Effector memory CD8-positive, alpha-beta T cell (primary cell): ENCODE results near the gene MBOAT2.
"Not testable (repeated sequence)": the region's sequence is repeated elsewhere in the genome, so short reads cannot be mapped to it uniquely, and the experiment has no call there.

ENCODE experiments used
- ATAC-seq: fragments of 150-1000 bp; cut with Tn5 transposase; replicated peaks from 2 replicates; pipeline ENCODE4 v1.10.0; 2021; ENCODE audit warnings: mild to moderate bottlenecking, moderate library complexity
- DNase-seq, 3 experiments: peaks; one replicate each; pipeline ENCODE4 v3.0.0; 2021
- H3K27ac Mint-ChIP-seq, 2 donors: one replicate each; pipeline ENCODE4 v1.8.0; 2022; ENCODE audit warnings: mild to moderate bottlenecking in 2 of 2, mixed read lengths in 2 of 2, moderate library complexity in 2 of 2
- H3K27me3 Mint-ChIP-seq, 2 donors: one replicate each; pipeline ENCODE4 v1.8.0; 2022; ENCODE audit warnings: mixed read lengths in 2 of 2
- H3K36me3 Mint-ChIP-seq: one replicate; pipeline ENCODE4 v1.8.0; 2022; ENCODE audit warnings: mild to moderate bottlenecking, moderate library complexity, mixed read lengths; ENCODE audit not compliant: insufficient read depth
- H3K4me1 Mint-ChIP-seq, 2 donors: one replicate each; pipeline ENCODE4 v1.8.0; 2022; ENCODE audit warnings: low read depth in 2 of 2, mixed read lengths in 2 of 2
- H3K4me3 Mint-ChIP-seq, 2 donors: one replicate each; pipeline ENCODE4 v1.8.0; 2022; ENCODE audit warnings: mild to moderate bottlenecking in 2 of 2, mixed read lengths in 2 of 2, moderate library complexity in 2 of 2
- H3K9me3 Mint-ChIP-seq, 2 donors: one replicate each; pipeline ENCODE4 v1.8.0; 2022; ENCODE audit warnings: mixed read lengths in 2 of 2
- total RNA-seq, 9 experiments: gene quantifications; one replicate each; lab custom pipeline; 2026; lab: John Stamatoyannopoulos, UW

MBOAT2 gene, protein sequence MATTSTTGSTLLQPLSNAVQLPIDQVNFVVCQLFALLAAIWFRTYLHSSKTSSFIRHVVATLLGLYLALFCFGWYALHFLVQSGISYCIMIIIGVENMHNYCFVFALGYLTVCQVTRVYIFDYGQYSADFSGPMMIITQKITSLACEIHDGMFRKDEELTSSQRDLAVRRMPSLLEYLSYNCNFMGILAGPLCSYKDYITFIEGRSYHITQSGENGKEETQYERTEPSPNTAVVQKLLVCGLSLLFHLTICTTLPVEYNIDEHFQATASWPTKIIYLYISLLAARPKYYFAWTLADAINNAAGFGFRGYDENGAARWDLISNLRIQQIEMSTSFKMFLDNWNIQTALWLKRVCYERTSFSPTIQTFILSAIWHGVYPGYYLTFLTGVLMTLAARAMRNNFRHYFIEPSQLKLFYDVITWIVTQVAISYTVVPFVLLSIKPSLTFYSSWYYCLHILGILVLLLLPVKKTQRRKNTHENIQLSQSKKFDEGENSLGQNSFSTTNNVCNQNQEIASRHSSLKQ
- 1.2 to 6.5 (median 2.5) reads per million in 9 experiments for total RNA-seq

DNA sequence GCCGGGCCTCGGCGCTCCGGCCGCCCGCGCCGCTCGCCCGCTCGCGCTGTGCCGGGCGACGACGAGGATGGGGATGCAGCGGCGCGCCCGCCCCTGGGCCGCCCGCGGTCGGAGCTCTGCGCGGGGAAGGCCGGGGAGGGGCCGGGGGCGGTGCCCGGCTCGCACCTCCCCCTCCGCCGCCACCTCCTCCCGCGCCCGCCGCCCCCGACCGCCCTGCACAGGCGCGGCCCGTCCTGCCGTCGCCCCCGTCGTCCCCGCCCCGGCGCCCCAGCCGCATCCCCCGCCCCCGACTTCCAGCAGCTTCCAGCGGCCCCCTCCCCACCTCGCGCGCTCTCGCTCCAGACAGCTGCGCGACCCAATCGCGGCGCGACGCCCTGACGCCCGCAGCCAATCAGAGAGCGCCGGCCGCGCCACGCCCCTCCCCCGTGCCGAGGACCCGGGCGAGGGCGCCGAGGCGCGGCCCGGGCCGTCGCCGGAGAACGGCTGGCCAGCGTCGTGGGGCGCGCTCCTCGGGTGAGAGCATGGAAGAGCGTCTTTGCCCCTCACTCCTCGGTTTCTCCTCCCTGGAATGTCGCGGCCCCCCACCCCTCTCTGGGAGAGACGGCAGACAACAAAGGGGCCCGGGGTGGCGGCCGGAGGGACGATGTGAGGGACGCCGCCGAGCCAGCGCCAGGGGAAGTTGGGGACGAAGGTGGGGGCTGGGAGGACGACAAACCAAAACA lies at the start of gene MBOAT2:
Gene MBOAT2, minus strand, starts transcription at position 69 of the 722 bp plus-strand sequence. CDS start 70 bp downstream, outside the sequence.
- H3K27ac Mint-ChIP-seq, result peak within 1 kb of the TSS; percentile 55 to 68
- ATAC-seq (peak; percentile 90), DNase-seq (peak; percentile 53 to 64 (median 57))
- peaks cover 7 to 8% of the 10 kb centered on the region in 2 donors for H3K4me1 Mint-ChIP-seq
- no peaks in the 10 kb centered on the region for H3K9me3 Mint-ChIP-seq
- peak within 1 kb of the TSS; percentile 72 to 76 for H3K4me3 Mint-ChIP-seq
- H3K36me3 Mint-ChIP-seq, result no peaks in the 10 kb centered on the region
- peaks cover 0 to 6% of the 10 kb centered on the region in 2 donors for H3K27me3 Mint-ChIP-seq

DNA sequence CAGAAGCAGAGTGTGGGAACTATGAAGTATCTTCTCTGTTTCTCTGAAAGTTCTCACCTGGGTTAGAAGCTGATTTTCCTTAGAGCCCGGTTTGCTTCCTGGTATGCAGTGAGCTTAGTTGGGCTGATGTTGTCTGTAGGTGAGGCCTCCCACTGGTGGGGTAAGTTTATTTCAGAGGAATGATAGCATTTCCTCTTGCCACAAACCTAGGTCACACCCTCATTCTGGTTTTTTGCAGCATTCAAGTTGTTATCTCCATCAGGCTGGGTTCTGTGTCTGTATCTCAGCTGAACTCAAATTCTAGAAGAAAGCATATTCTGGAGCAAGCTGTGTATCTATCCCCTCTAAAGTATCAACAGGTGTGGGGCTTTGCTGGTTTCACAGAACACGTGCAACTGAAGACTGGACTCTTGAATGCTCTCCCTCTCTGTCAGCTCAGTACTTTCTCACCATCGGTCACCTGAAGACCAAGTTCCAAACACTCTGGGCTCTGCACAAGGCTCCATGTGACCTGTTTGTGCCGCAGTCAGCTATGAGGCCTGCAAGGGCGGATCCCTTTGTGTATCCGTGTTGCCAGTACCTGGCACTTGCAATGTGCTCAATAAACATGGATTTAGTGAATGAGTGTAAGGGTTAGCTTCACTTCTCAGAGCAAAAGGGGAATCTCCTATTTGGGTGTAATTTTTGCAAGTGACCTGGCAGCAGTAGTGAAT lies 49.5 kb upstream of the MBOAT2 start:
- Mint-ChIP-seq H3K4me3 (no peak overlapping the region), H3K36me3 (no peaks in the 10 kb centered on the region), H3K27me3 (peaks cover 0 to 3% of the 10 kb centered on the region in 2 donors), H3K4me1 (peaks cover 4 to 12% of the 10 kb centered on the region in 2 donors), H3K27ac (no peak overlapping the region), H3K9me3 (peaks cover 0 to 2% of the 10 kb centered on the region in 2 donors)
- DNase-seq (no peak), ATAC-seq (no peak)

DNA sequence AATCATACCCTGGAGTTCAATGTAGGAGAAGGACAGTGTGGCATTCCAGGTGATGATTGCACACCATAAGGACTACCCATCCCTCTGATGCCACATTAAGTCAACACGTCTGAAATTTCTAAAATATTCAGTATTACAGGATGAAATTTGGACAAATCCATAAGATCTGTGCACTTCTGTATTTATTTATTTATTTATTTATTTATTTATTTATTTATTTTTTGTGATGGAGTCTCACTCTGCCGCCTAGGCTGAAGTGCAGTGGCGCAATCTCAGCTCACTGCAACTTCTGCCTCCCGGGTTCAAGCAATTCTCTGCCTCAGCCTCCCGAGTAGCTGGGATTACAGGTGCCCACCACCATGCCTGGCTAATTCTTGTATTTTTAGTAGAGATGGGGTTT lies 48.0 kb upstream of the MBOAT2 start:
- not testable (repeated sequence) for H3K27ac Mint-ChIP-seq, H3K4me3 Mint-ChIP-seq, DNase-seq, H3K9me3 Mint-ChIP-seq, H3K36me3 Mint-ChIP-seq, ATAC-seq, H3K27me3 Mint-ChIP-seq
- H3K4me1 Mint-ChIP-seq, result peaks cover 4 to 12% of the 10 kb centered on the region in 2 donors

DNA sequence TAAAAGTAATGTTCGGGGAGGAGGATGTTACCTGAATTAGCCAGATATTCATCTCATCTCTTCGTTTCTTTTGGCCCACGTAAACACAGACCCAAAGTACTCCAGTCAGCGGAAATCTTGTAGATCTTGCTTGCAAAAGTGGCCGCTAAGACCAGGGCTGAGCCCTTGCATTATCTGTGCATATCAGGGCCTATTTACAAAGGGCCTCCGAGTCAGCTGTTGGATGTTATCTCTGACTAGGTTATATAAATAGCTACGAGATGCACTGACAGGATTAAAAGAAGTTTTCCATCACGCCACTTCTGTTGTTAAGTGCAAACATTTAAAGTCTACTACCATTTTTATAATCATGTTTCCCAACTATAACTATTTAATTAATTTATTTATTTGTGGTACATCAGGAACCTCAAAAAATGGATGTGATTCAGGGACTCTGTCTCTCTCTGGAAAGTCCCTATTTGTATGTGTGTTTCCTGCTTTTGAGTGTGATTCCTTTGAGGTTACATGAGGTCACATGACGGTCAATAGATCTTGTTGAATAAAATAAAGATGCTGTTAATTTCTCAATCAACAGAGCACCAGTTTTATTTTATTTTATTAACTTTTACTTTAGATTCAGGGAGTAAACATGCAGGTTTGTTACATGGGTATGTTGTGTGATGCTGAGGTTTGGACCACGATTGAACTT lies 46.8 kb upstream of the MBOAT2 start:
- DNase-seq, result no peak
- H3K4me3 Mint-ChIP-seq, result no peak overlapping the region
- ATAC-seq, result no peak
- H3K4me1 Mint-ChIP-seq, result peaks cover 0 to 4% of the 10 kb centered on the region in 2 donors
- H3K9me3 Mint-ChIP-seq, result no peaks in the 10 kb centered on the region
- H3K27ac Mint-ChIP-seq, result no peak overlapping the region
- no peaks in the 10 kb centered on the region for H3K36me3 Mint-ChIP-seq
- H3K27me3 Mint-ChIP-seq, result peaks cover 0 to 9% of the 10 kb centered on the region in 2 donors

DNA sequence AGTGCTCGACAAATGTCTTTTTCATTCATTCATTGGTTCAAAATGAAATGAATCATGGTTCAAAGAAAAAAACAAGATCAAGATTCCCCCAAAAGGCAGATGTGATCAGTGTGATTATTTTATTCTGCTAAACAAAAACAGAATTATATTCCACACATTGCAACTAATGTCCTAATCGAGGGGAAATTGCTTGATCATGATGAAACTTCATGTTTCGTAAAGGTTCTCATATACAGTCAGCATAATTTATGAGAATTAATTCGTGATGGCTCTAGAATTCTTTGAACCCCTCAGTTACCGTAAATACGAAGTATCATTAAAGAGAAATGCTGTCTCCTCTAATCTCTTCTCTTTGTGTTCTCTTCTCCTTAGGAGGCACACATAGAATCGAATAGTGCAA lies 42.1 kb upstream of the MBOAT2 start:
- Mint-ChIP-seq H3K27ac (no peak overlapping the region), H3K4me1 (no peaks in the 10 kb centered on the region), H3K9me3 (no peaks in the 10 kb centered on the region), H3K36me3 (no peaks in the 10 kb centered on the region), H3K4me3 (no peak overlapping the region), H3K27me3 (peaks cover 10 to 20% of the 10 kb centered on the region in 2 donors)
- DNase-seq (no peak), ATAC-seq (no peak)

DNA sequence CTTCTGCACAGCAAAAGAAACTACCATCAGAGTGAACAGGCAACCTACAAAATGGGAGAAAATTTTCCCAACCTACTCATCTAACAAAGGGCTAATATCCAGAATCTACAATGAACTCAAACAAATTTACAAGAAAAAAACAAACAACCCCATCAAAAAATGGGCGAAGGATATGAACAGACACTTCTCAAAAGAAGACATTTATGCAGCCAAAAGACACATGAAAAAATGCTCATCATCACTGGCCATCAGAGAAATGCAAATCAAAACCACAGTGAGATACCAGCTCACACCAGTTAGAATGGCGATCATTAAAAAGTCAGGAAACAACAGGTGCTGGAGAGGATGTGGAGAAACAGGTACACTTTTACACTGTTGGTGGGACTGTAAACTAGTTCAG lies 40.0 kb upstream of the MBOAT2 start:
- H3K4me1 Mint-ChIP-seq, H3K27ac Mint-ChIP-seq, ATAC-seq, H3K9me3 Mint-ChIP-seq, H3K4me3 Mint-ChIP-seq, H3K36me3 Mint-ChIP-seq, DNase-seq: not testable (repeated sequence)
- H3K27me3 Mint-ChIP-seq, result peaks cover 22 to 34% of the 10 kb centered on the region in 2 donors

DNA sequence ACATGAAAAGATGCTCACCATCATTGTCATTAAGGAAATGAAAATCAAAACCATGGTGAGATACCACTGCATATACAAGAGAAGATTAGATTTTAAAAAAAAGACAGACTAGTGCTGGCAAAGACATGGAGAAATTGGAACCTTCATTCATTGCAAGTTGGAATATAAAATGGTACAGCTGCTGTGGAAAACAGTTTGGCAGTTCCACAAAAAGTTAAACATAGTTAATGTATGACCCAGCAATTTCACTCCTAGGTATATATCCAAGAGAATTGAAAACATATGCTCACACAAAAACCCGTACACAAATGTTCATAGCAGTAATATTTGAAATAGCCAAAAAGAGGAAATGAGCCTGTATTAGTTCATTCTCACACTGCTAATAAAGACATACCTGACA lies 33.7 kb upstream of the MBOAT2 start:
- no peak for ATAC-seq
- Mint-ChIP-seq H3K27me3 (peaks cover 79 to 81% of the 10 kb centered on the region in 2 donors), H3K4me3 (no peak overlapping the region), H3K27ac (no peak overlapping the region), H3K9me3 (no peaks in the 10 kb centered on the region), H3K4me1 (no peaks in the 10 kb centered on the region), H3K36me3 (no peaks in the 10 kb centered on the region)
- DNase-seq, result no peak

DNA sequence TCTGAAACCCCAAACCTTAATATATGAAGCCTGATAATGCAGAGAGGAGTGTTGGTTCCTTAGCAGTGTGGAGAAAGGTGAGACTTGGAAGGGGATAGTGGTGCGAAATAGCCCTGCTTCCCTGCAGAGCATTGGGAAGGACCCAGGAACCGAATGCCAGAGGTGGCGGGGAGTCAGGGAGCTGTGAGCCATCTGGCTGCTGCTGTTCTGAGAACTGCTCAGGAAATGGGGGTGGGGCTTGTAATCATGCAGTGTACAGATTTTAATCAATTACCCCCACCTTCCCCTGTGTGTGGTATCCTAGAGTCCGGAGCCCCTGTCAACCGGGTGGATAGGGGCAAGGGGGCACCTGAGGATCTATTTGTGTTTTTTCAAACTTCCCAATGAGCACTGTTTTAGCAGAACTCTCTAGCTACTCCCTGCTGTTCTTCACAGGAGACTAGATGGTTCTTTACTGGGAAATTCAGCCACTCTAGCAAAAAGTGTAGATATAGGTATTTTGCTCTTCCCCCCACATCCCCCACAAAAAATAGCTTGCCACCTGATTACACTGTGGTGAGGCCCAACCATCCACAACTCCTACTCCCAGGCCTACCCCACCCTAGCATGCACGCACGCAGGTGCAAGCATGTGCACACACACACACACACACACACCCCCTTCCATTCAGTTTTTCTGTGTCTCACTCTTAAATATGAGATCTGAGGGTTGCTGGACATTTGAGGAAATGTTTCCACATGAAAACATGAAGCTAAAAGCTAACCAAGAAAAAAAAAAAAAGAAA lies 30.1 kb upstream of the MBOAT2 start:
- no peaks in the 10 kb centered on the region for H3K36me3 Mint-ChIP-seq
- no peak overlapping the region for H3K4me3 Mint-ChIP-seq
- H3K27me3 Mint-ChIP-seq, result peaks cover 77 to 90% of the 10 kb centered on the region in 2 donors

DNA sequence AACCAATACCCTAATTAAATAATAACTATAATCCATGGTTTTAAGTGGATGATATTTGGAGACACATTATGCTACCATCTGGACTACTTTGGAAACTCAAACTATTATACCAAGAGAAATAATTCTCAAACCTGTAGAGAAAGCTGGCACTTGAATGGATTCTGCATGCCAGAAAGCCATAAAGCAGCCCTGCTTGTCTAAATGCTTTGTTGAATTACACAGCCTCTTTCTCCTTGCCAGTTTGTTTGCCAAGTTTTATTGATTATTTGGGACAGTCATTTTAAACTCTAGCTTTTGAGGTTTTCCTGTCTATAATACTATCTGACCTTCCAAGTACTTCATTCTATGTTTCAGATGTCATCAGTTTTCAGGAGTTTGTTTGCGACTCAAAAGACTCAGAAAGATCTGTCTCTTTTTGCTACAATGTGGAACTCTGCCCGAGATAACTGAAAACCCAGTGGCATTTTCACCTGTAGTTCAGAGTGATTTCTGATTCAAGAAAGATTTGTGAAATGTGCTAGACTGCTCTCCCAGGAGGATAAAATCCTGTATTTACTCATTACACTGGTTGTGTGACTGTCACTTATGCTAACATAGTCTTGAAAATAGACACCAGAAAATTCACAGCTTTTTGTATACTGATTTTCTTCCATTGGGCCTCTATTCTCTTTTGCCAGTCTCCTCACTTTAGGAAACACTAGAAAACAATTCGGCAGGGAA lies 29.2 kb upstream of the MBOAT2 start:
- Mint-ChIP-seq H3K36me3 (no peaks in the 10 kb centered on the region), H3K9me3 (no peaks in the 10 kb centered on the region), H3K27me3 (peaks cover 75 to 90% of the 10 kb centered on the region in 2 donors), H3K4me1 (no peaks in the 10 kb centered on the region), H3K27ac (no peak overlapping the region), H3K4me3 (no peak overlapping the region)
- DNase-seq (no peak), ATAC-seq (no peak)

More for the DNA sequence above, 30.1 kb upstream of the MBOAT2 start:
- ATAC-seq, result no peak
- no peak overlapping the region for H3K27ac Mint-ChIP-seq
- H3K9me3 Mint-ChIP-seq, result no peaks in the 10 kb centered on the region
- no peaks in the 10 kb centered on the region for H3K4me1 Mint-ChIP-seq
- no peak for DNase-seq

DNA sequence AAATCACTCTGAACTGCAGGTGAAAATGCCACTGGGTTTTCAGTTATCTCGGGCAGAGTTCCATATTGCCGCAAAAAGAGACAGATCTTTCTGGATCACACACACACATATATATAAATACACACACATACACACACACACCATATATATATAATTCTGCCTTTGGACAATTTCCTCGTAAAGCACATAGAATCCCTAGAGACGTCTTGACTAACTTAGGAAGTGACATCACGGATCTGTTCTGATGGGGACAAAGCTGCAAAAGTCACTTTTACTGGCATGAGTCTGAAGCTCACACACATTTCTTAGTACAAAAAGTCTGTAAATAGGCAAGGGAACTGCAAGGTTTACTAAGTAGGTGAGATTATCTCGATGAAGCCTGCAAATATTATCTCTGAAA lies 28.6 kb upstream of the MBOAT2 start:
- H3K27me3 Mint-ChIP-seq, result peaks cover 75 to 90% of the 10 kb centered on the region in 2 donors
- no peaks in the 10 kb centered on the region for H3K4me1 Mint-ChIP-seq
- H3K27ac Mint-ChIP-seq, result no peak overlapping the region
- ATAC-seq (no peak), DNase-seq (no peak)
- no peaks in the 10 kb centered on the region for H3K36me3 Mint-ChIP-seq
- no peak overlapping the region for H3K4me3 Mint-ChIP-seq
- no peaks in the 10 kb centered on the region for H3K9me3 Mint-ChIP-seq

DNA sequence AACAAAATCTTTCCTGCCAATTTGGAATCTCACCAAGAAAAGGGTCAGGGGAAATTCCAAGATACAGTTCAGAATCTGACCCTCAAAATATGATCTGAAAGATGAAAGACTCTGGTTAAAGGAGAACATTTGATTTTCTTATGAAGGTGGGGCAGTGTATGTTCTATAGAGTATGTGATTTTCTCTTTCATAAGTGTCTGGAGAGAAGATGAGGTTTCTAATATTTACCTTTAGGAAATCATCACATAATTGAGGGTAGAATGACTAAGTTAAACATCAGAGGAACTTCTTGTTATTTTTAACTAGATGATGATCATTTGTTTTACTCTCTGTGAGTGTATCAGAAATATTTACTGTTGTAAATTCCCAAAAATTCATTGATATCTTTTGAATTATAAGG lies 27.8 kb upstream of the MBOAT2 start:
- no peak for DNase-seq
- no peak for ATAC-seq
- H3K4me1 Mint-ChIP-seq, result no peaks in the 10 kb centered on the region

DNA sequence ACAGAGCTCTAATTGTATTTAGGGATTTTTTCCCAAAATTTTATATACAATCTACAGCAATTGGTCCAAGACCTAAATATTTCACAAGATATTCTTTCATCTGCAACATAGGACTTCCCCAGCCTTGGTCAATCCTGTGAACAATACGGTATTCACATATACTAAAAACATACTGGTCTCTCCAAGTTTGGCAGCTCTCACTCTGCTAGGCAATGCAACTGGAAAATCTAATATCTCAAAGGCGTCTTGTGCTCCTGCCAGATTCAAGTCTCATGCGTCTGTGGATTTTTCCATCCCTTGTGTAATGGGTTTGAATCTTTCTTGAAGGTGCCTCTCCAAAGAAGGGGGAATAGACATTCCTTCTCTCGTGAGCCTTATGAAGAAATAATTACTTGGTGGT lies 27.4 kb upstream of the MBOAT2 start:
- Mint-ChIP-seq H3K36me3 (no peaks in the 10 kb centered on the region), H3K9me3 (no peaks in the 10 kb centered on the region), H3K4me1 (no peaks in the 10 kb centered on the region), H3K27me3 (peaks cover 72 to 90% of the 10 kb centered on the region in 2 donors), H3K27ac (no peak overlapping the region), H3K4me3 (no peak overlapping the region)
- no peak for DNase-seq
- no peak for ATAC-seq

More for the DNA sequence above, 27.8 kb upstream of the MBOAT2 start:
- Mint-ChIP-seq H3K9me3 (no peaks in the 10 kb centered on the region), H3K27me3 (peaks cover 72 to 90% of the 10 kb centered on the region in 2 donors), H3K4me3 (no peak overlapping the region), H3K27ac (no peak overlapping the region), H3K36me3 (no peaks in the 10 kb centered on the region)
